GM12892 (cell line): Measurements from ENCODE around the gene TBRG4.

ENCODE experiments used
- POLR2A ChIP-seq: IDR thresholded peaks from 2 replicates; pipeline ENCODE4 v1.6.1; 2011; ENCODE audit warnings: low read depth, low read length, control low read depth
- TAF1 ChIP-seq: IDR thresholded peaks from 2 replicates; pipeline ENCODE4 v1.6.1; 2011; ENCODE audit warnings: low read depth, mild to moderate bottlenecking, control low read depth, low read length, borderline replicate concordance

- TF ChIP-seq TAF1 (no peak), POLR2A (no peak)
Measured at GRCh38 chr7:45159296-45159695, 47.8 kb upstream of the TBRG4 start.
